KMS-11 (cell line): ENCODE data around the gene NRG2.

Source experiments
- H2AFZ ChIP-seq: fragments of 200-600 bp; sonication (generic); 2 replicates; pipeline ENCODE4 v1.6.1; 2016; ENCODE audit warnings: antibody characterized with exemption, mixed run types, low read depth
- H3K27ac ChIP-seq: fragments of 200-600 bp; sonication (generic); 2 replicates; pipeline ENCODE4 v1.6.1; 2016; ENCODE audit warnings: mild to moderate bottlenecking, mixed run types
- H3K27me3 ChIP-seq: fragments of 200-600 bp; sonication (generic); 2 replicates; pipeline ENCODE4 v1.6.1; 2017; ENCODE audit warnings: mild to moderate bottlenecking, low read depth, mixed run types, moderate library complexity; ENCODE audit not compliant: insufficient read depth
- H3K36me3 ChIP-seq: fragments of 200-600 bp; sonication (generic); 2 replicates; pipeline ENCODE4 v1.6.1; 2017; ENCODE audit warnings: mild to moderate bottlenecking, mixed run types; ENCODE audit not compliant: insufficient read depth
- H3K4me1 ChIP-seq: fragments of 200-600 bp; sonication (generic); 2 replicates; pipeline ENCODE4 v1.6.1; 2016; ENCODE audit warnings: mild to moderate bottlenecking, low read depth, mixed run types; ENCODE audit not compliant: poor library complexity, severe bottlenecking
- H3K4me2 ChIP-seq: fragments of 200-600 bp; sonication (generic); 2 replicates; pipeline ENCODE4 v1.7.0; 2016; ENCODE audit warnings: mild to moderate bottlenecking, mixed run types
- H3K4me3 ChIP-seq: fragments of 200-600 bp; sonication (generic); IDR thresholded peaks from 2 replicates; pipeline ENCODE4 v1.6.1; 2017; ENCODE audit warnings: low read depth, low read length, mixed read lengths; ENCODE audit not compliant: insufficient read depth
- H3K79me2 ChIP-seq: fragments of 200-600 bp; sonication (generic); 2 replicates; pipeline ENCODE4 v1.6.1; 2016; ENCODE audit warnings: low read depth, mixed run types; ENCODE audit not compliant: insufficient read depth
- H3K9ac ChIP-seq: fragments of 200-600 bp; sonication (generic); 2 replicates; pipeline ENCODE4 v1.6.1; 2016; ENCODE audit warnings: mild to moderate bottlenecking, mixed run types
- H4K20me1 ChIP-seq: fragments of 200-600 bp; sonication (generic); 2 replicates; pipeline ENCODE4 v1.6.1; 2016; ENCODE audit warnings: mild to moderate bottlenecking, mixed run types; ENCODE audit not compliant: insufficient read depth
- CTCF ChIP-seq: fragments of 200-600 bp; sonication (generic); conservative IDR thresholded peaks from 2 replicates; pipeline ENCODE4 v1.6.1; 2017; ENCODE audit warnings: low read depth, mild to moderate bottlenecking, antibody characterized with exemption, low read length, moderate library complexity, mixed read lengths

Gene NRG2

GRCh38 chr5:139898981-139899380, 144.1 kb downstream of the NRG2 start:
- TF ChIP-seq CTCF: no peak
- no peaks in the 10 kb centered on the region for H3K79me2 ChIP-seq
- H3K9ac ChIP-seq: no peak overlapping the region
- no peak overlapping the region for H3K27ac ChIP-seq
- no peaks in the 10 kb centered on the region for H3K27me3 ChIP-seq
- H2AFZ ChIP-seq: no peak overlapping the region
- no peaks in the 10 kb centered on the region for H4K20me1 ChIP-seq
- H3K4me1 ChIP-seq: no peaks in the 10 kb centered on the region
- no peak overlapping the region for H3K4me3 ChIP-seq
- H3K4me2 ChIP-seq: no peak overlapping the region
- no peaks in the 10 kb centered on the region for H3K36me3 ChIP-seq

DNA sequence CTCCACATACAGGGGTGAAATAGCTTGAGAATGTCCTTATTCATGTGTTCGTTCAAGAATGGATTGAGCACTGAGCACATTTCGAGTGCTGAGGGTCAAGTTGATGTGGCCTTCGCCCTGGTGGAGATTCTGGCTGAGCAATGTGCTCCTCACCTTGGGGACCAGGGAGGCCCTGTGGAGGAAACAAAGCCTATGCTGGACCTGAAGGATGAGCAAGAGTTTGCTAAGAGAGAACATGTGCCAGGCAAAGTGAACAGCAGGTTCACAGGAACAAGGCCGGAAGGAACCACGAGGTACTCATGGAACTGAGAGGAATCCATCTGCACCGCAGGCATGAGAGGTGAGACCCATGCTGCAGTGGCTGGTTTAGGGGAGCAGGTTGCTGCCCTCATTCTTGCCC, 145.1 kb downstream of the NRG2 start:
- Histone ChIP-seq H3K4me3 (no peak overlapping the region), H3K36me3 (no peaks in the 10 kb centered on the region), H3K27me3 (no peaks in the 10 kb centered on the region), H2AFZ (no peak overlapping the region), H3K27ac (no peak overlapping the region), H3K79me2 (no peaks in the 10 kb centered on the region), H3K4me2 (no peak overlapping the region), H3K4me1 (no peaks in the 10 kb centered on the region), H4K20me1 (no peaks in the 10 kb centered on the region), H3K9ac (no peak overlapping the region)
- TF ChIP-seq CTCF: no peak

DNA sequence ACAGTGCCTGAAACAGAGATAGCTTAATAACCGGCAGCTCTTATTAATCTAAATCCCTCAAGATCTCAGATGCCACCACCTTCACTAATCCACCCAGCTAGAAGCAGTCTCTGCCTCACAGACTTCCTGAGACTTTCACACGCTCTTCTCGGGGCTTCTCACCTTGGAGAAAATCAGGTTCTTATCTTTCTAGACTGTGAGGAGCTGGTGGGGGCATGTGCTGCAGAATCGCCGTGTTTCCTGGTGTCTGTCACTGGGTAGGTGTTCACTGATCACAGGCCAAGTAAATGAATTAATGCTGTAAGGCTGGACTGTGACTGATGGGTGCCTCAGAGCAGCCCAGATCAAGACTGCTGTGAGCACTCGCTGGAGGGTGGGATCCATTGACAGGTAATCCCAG, 145.8 kb downstream of the NRG2 start:
- H2AFZ ChIP-seq: no peak overlapping the region
- no peaks in the 10 kb centered on the region for H3K27me3 ChIP-seq
- H3K4me1 ChIP-seq: no peaks in the 10 kb centered on the region

DNA sequence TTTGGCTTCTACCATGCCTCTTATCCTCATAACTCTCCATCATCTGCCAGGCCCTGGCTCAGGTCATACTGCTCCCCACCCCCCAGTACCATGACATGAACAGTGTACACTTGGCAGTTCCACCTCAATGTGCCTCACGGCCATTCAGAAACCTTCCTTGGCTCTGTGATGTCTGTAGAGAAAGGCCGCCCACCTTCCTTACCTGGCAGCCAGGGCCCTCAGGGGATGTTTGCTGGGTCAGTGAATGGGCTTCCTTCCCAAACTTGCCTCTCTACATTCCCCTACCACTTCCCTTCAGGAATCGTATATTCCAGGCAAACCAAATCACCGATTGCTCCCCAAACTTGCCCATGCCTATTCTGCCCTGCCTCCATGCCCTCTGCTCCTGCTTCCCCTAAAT, 146.4 kb downstream of the NRG2 start:
- H3K27ac ChIP-seq: no peak overlapping the region
- H2AFZ ChIP-seq: no peak overlapping the region
- H3K79me2 ChIP-seq: no peaks in the 10 kb centered on the region
- H3K36me3 ChIP-seq: no peaks in the 10 kb centered on the region
- H3K4me3 ChIP-seq: no peak overlapping the region
- TF ChIP-seq CTCF: no peak
- H3K27me3 ChIP-seq: no peaks in the 10 kb centered on the region
- H3K4me1 ChIP-seq: no peaks in the 10 kb centered on the region
- H3K9ac ChIP-seq: no peak overlapping the region
- no peaks in the 10 kb centered on the region for H4K20me1 ChIP-seq
- no peak overlapping the region for H3K4me2 ChIP-seq

More for the DNA sequence above, 145.8 kb downstream of the NRG2 start:
- no peak overlapping the region for H3K27ac ChIP-seq
- TF ChIP-seq CTCF: no peak
- H4K20me1 ChIP-seq: no peaks in the 10 kb centered on the region
- H3K79me2 ChIP-seq: no peaks in the 10 kb centered on the region
- no peak overlapping the region for H3K4me2 ChIP-seq
- H3K4me3 ChIP-seq: no peak overlapping the region
- no peaks in the 10 kb centered on the region for H3K36me3 ChIP-seq
- H3K9ac ChIP-seq: no peak overlapping the region

GRCh38 chr5:139895647-139896046, 147.5 kb downstream of the NRG2 start:
- Histone ChIP-seq H2AFZ (no peak overlapping the region), H3K4me1 (no peaks in the 10 kb centered on the region), H4K20me1 (no peaks in the 10 kb centered on the region), H3K4me3 (no peak overlapping the region), H3K4me2 (no peak overlapping the region), H3K27me3 (no peaks in the 10 kb centered on the region), H3K27ac (no peak overlapping the region), H3K79me2 (no peaks in the 10 kb centered on the region), H3K36me3 (no peaks in the 10 kb centered on the region), H3K9ac (no peak overlapping the region)
- TF ChIP-seq CTCF: no peak
